ENCODE measurements around the gene HPCA.

HPCA gene

DNA sequence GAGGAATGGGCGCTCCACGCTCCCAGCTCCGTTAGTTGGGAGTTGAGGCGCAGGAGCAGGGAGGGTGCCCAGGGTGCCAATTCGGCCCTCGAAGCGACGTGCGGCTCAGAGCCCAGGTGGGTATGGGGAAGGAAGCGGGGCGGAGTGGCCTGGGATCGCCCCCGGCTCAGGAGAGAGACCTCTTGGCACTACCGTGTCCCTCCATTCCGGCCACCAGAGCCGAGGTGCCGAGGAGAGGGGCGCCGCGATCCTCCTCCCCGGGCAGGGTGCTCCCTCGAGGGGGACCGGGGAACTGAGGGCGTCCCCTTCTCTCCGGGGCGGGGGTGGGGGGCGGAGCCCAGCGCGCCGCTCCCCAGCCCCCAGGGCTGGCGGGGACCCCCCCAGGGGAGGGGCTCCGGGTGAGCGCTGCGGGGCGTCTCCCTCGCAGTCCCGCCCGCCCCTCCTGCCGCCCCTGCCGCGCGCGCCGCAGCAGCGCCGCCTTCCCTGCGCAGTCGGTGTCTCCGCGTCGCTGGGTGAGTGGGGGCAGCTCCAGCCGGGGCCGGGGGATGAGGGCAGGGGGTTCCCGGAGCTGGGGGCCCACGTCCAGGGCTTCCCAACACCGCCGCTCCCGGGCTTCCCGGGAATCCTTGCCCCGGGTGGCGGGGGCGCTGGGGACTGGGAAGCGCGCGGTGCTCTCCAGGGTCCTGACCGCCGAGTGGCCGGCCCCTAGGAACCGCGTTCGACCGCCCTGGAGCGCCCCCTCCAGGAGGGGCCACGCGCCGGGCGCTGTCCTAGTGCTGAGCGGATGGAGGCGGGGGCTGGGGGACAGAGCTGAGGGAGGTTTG lies at the start of gene HPCA:
HPCA (plus strand) TSS at position 488 of the 824 bp plus-strand sequence. CDS start 2,408 bp downstream, outside the sequence.
- no peak for DNase-seq

DNA sequence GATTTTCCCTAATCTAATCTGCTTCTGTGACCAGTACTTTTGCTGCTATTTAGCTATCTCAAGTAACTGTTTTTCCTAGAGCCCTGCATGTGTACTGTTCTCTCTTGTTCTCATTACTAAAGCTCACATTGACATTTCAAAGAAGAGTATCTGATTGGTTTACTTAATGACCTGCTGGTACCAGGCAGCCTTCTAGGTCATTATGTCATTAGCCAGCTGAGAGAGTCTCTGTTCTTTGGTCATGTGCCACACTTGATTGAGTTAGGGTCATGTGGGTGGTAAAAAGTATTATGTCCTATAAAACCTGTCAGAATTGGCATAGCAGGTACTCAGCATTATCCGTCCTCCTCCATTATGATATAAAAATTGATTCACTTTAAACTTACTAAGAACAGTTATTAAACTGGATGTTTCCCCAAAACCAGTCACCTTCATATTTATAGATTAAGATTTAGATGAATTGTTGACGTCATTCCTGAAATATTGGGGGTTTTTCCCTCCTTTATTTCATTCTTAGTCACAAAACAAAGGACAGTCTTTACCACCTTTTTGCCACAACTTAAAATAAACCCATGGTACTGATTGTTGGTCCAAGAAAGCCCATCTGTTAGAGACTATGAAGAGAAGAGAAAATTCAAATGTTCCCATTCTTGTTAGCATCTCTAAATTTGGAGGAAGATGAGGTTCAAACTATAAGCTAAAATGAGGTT lies 37.8 kb upstream of the HPCA start:
- no peak for DNase-seq

DNA sequence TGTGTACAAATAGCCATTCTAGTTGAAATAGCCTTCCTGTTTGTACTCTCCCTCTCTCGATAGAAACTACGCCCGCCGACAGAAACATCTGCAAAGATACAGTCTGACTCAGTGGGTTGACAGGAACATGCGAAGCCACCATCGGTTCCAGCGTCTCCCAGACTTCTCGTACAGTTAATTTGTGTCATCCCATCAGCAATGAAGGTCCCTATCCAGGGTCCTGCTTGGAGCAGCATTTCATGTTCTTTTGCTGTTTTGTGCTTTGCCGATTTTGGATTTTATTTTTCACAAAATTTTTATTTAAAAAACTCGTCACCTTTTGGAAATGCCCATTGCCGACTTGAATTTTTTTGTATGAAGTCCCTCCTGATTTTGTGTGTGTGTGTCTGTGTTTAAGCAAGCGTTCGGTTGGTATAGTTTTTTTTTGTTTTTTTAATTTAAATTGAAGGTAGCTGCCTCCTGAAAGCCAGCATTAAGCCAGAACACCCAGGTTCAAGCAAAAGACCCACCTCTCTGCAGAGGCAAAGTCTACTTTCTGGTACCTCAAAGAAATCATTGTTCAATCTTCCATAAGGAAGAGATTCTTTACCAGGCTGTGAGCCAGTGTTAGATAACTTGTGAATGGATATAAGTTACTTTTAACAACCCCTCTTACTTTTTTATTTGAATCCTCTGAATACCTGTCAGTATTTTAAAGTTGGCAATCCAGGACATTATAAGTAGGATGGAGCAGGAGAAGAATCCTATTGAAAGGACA lies 30.3 kb upstream of the HPCA start:
- no peak for DNase-seq

DNA sequence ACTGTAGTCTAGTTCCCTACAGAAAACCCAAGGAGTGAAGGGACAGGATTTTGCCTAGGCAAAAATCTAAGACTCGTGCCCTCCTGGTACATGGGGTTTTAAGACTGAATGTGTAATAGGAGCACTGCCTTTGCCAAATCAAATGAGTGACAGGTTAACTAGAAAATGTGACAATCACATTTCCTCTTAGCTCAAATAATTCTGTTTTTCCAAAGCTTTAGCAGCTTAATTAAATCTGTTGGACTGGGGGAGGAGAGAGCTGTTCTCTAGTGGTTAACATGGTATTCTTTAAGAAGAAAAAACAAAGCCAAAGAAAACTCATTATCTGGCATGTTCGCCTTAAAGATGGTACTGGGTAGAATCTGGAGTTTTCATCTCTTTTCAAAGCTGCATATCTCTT lies 28.2 kb upstream of the HPCA start:
- no peak for DNase-seq

DNA sequence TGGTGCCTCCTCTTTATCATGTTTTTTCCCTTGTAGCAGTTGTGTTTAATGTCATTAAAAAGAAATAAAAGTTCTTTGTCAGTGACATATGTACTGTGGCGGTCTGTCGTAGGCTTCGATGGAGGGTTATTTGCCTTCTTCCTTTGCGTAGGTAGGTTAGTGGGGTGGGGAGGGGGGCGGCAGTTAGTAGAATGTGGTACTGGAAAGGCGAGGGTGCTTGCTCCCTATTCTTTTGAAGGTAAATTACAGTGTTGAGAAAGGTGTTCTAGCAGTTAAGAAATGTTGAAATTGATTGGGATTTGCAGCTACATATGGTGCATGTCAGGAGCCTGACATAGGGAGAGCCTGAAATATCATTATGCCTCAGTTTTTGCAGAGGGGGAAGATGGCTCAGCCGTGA lies 27.5 kb upstream of the HPCA start:
- DNase-seq: no peak

DNA sequence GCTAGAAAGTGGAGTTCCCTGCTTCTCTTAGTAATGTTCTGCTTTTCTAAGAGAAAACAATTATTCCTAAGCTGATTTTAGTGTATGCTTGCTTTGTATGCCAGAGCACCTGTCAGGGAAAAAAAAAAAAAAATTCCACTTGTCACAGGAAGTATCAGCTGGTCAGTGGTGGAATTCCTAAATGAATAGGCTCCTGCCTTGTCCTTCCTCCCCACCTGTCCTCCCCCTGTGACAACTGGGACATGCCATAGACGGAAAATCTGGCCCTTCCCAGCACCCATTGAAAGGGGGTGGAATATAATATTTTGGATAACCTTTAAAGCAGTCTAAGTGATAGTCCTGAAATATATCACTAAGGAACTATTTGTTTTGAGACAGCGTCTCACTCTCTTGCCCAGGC lies 26.4 kb upstream of the HPCA start:
- no peak for DNase-seq

DNA sequence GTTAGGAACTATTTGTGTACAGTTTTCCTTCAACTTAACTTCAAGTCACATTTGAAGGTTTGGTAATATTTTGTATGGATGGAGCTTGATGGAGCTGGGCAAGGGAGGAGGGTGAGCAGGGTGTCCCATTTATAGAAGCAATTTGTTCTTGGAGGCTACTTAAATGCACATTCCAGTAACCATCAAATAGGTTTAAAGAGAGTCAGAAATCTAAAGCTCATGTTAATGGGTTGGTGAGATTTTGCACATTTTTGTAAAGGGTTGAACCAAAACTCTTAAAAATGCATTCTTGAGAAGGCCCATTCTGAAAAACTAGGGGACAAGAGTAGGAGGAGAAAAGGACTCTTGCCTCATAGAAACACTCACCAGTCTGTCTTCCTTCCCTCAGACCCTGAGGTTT lies 25.7 kb upstream of the HPCA start:
- DNase-seq: no peak

DNA sequence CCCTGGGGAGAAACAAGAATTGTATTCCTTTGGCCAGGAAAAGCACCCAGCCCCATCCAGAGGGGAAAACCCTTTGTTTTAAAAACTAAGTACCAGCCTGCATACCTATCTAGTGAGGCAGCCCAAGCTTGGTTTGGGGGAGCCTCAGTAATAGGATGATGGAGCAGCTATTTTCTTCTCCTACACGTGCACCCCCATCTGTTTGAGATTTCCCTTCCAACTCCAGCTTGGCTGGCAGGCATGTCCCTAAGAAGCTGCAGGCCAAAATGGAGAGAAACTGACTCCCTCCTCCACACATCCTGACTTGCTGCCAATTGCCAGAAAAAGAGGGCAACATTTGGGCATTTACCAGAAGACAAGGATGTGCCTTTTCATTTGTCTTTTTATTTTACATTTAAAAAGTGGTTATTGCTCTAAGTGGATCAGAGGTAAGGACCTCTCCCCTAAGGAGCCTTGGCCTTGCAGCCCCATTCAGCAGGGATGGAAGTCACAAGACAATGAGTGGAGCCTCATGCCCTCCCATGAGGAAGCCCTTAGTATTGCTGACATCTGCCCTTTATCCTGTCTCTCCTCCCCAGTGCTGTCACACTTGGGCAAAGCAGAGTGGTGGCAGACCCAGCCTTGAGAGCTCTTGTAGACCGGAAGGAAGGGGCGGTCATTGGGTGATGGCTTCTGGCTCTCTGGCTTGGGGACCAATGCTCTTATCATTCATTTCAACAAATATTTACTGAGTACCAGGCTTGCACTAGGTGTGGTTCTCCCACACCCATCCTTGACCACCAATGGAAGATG lies 24.2 kb upstream of the HPCA start:
- no peak for DNase-seq

DNA sequence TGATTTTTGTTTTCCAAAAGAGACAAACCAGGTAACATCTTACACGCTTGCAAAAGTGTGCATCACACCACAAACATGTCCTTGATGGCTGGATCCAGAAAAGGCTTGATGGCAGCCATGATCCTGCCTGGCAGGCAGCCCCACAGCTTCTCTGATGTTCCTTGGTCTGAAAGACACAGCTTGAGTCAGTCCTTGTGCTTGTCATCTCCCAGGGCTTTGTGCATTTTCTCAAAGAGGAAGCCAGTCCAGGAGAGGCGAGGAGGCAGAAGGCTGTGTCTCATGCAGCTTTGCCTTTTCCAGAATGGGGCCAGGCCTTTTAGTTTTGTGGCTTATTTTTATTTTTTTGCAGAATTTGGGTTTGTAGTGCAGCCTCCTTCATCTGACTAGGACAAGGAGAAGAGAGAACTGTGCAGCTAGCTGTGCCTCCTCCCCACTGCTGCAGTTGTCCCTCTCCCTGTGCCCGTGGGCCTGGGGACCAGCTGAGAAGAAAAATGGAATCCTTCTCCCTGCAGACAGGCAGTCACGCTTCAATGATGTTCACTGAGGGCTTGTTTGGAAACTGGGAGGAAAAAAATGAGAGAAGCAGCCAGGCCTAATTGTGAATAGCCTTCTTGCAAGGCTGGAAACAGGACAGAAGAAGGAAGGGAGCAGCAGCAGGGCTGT lies 22.9 kb upstream of the HPCA start:
- DNase-seq: no peak

DNA sequence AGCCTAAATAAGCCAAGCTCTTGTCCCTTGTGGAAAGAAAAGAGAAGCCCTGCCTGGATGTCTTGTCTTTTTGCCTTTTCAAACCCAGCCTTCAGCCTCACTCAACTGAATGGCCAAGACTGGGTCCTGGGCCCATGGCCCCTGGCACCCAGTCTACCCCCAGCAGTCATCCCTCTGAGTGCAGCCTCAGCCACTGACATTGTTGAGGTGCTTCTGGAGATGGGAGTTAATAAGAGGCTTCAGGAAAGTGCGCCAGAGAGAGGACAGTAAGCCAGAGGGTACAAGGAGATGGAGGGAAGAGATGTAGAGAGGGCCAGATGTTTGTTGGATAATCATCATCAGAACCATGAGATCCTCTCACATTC lies 22.4 kb upstream of the HPCA start:
- DNase-seq: no peak

DNA sequence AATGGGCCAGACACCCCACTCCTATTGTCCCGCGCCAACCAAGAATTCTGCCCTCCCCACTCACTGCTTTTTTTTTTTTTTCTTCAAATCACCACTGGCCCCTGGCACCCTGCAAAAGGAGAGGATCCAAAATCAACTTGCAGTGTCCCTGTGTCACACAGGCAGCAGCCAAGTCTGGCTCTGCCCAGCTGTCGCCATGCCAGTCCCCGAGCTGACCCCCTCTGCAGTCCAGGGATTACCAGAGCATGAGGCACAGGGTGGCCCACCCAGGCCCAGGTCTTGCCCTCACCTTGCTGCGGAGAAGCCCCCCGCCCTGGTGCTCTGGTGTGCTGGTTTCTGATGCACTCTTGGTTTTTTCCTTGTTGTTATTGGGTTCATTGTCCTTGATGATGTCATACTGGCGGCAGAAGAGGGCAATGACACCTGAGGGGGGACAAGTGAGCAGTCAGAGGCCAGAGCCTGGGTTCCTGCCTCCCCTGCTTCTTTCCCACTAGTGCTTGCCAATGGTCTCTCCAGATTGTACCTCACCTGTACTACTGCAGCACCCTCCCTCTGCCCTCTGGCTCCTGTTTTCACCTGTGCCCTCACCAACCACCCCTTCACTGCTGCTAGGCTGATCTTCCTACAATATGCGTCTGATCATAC lies 21.8 kb upstream of the HPCA start:
- DNase-seq: no peak

DNA sequence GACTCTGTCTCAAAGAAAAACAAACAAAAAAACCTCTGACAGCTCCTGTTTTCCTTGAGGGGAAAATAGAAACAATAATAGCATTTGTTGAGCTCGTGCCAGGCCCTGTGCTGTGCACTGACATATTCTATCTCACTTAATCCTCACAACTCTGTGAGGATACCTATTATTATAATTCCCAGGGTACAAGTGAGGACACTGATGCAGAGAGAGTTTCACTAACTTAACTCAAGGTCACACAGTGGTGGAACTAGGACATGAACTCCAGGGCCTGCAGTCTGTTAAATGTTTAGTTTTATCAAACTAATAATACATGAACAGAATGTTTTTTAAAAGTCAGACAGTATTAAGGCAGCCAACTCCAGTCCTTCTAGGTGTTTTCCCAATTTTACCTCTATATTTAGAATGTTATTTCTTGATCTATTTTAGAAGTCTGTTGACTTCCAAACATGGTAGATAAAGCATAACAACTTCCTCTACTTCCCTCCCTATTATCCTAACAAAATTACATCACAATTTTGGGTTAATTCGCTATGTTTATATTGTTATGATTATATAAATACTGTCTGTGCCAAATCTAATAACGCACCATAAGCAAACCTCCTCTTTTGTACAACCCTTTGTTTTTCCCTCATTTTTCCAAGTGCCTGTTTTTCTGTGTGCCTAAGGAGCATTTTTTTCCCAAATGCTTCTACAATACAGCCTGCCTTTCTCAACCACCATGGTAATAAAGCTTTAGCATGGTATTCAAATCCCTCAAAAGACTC lies 20.5 kb upstream of the HPCA start:
- DNase-seq: no peak

DNA sequence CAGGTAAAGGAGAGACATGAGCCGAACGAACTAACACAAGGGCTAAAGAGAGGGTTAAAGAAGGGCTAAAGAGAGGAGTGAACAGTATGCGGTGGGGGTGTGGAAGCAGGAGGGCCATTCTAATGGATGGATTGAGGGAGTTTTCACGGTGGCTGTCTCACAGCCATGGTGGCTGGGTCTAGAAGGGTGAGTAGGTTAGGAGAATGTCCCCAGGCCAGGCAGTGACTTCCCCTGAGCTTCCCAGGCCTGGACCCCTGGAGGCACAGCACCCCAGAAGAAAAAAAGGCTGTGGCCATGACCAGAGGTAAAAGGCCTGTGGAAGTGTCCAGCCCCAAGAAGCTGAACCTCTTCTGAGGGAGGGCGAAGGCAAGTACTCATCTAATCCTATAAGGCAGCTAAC lies 19.1 kb upstream of the HPCA start:
- DNase-seq: no peak

DNA sequence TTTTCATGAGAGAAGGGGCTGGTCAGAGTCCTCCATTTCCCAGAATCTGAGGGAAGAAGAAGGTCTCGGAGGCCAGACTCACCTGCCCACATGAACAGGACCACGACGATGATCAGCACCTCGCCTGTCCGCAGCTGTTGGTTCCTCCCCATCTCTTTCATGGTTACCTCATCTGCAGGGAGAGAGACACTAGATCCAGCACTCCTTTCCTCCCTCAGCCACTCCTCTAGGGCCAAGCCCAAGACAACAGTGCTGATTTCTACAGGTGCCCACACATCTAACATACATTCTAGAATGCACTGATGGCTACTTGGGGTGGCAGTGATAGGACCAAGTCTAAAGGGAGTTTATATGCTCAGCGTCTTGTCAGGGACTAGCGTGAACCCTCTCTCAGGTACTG lies 18.6 kb upstream of the HPCA start:
- DNase-seq: no peak

DNA sequence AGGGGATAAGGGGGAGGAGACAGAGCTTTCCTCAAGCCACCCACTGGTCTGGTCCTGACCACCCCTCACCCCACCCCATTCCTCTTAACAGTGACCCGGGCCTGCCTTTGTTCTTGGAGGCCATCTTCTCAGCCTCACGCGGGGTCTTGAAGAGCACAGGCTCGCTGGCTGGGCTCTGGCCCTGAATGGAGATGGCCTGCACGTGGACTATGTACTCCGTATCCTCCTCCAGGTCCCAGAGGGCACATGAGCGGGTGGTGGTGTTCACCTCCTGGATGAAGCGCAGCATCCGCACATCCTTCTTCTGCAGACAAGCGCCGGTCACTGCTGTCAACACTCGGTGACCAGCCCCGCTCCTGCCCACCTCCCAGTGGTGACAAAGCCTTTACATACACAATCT lies 18.2 kb upstream of the HPCA start:
- no peak for DNase-seq

DNA sequence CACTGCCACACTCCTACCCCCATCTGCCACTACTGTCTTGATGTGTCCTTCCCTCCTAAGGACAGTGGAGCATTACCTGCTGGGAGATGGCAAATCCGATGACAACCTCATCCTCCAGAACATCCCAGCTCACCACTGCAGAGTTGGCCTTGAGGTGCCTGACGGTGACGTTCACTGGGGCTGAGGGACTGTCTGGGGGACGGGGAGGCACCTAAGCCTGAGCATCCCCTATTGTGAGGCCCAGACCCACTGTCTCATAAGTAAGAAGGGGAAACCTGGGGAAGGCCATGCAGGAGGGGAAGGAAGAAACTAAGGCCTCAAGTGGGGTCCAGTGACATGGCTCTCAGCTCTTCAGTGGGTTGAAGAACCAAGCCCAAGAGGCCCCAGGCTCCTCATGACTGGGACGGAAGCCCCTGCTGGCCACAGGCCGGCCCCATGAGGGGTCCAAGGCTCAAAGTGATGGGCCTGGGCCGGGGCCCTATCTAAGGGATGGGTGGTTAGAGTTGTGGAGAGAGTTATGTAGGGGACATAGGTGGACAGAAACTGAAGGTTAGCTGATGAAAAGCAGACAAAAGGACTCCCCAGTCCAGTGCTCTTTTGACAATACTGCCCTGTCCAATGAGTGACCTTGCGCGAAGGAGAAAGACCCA lies 17.4 kb upstream of the HPCA start:
- DNase-seq: no peak

DNA sequence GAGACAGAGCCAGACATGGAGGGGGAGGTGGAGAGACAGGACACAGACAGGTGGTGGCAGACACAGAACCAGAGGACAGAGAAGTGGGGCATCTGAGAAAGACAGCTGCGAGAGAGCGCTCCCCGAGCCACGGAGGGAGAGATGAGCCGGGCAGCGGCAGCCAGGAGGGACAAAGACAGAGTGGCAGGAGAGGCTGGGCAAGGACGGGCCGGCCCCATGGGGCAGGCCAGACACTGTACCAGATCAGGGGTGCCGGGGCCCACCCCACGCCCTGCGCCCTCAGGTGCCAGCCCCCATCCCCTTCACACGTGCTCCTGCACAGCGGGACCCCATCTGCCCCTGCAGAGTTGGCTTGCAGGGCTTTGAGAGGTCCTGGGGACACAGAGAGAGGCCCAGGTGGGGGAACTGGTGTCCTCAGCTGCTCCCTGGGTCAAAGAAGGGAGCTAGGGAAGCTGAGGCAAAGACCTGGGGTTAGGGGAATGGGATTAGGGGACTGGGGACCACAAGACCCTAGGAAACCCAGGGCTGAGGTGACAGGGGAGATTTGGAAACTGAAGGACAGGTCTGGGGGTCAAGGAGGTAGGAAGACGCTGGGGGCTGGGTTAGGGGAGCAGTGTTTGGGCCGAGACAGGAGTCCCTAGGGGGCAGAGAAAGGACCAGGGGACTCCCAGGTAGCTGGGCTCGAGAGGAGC lies 16.2 kb upstream of the HPCA start:
- no peak for DNase-seq

DNA sequence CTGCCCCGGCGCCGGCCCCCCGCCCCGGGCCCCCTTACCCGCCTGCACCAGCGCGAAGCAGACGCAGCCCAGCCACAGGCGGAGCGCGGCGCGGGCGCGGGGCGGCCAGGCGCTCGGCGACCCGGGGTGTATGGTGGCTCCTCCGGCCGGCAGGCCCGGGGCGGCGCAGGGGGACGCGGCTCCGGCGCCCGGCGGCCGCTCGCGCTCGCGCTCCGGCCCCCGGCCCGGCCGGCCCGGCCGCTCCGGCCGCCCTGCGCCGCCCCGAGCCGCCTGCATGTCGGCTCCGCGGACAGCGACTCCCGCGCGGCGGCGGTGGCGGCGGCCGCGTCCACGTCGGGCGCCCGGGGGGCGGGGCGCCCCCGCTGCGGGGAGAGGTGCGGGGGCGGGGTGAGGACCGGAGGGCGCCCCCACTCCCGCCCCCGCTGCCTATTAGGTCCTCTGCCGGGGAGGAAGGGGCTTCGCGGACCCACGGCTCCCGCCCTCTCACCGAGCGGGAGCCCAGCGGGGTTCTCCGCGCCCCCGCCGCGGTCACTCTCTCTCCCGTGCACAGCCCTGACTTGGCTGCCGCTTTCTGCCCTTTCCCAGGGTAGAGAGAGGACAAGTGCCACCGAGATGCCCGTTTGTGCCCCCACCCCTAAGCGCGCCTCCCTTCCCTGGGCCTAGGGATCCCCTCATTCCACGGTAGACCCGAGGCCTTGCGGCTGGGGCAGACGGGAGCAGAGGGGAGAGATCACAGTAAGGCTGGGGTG lies 15.5 kb upstream of the HPCA start, which contains the start of gene FNDC5:
FNDC5 (minus strand) TSS at position 298 of the 749 bp plus-strand sequence.
- DNase-seq: no peak
